DOHH2 (cell line): Measurements from ENCODE around the gene ANO10.

Source experiments
- EZH2phosphoT487 ChIP-seq: fragments of 200-600 bp; sonication (generic); IDR thresholded peaks from 2 replicates; pipeline ENCODE4 v1.6.1; 2017; ENCODE audit warnings: borderline replicate concordance, mild to moderate bottlenecking, antibody characterized with exemption, low read length, moderate library complexity, mixed read lengths
- TF ChIP-seq, protein P1 (sequence below): fragments of 200-600 bp; sonication (generic); IDR thresholded peaks from one replicate; pipeline ENCODE4 v1.5.1; 2014; ENCODE audit warnings: antibody characterized with exemption, mild to moderate bottlenecking, low read depth, low read length; ENCODE audit not compliant: poor library complexity, severe bottlenecking

GRCh38 chr3:43328653-43329052 lies 293.2 kb downstream of the ANO10 start:
- TF ChIP-seq, protein P1, sequence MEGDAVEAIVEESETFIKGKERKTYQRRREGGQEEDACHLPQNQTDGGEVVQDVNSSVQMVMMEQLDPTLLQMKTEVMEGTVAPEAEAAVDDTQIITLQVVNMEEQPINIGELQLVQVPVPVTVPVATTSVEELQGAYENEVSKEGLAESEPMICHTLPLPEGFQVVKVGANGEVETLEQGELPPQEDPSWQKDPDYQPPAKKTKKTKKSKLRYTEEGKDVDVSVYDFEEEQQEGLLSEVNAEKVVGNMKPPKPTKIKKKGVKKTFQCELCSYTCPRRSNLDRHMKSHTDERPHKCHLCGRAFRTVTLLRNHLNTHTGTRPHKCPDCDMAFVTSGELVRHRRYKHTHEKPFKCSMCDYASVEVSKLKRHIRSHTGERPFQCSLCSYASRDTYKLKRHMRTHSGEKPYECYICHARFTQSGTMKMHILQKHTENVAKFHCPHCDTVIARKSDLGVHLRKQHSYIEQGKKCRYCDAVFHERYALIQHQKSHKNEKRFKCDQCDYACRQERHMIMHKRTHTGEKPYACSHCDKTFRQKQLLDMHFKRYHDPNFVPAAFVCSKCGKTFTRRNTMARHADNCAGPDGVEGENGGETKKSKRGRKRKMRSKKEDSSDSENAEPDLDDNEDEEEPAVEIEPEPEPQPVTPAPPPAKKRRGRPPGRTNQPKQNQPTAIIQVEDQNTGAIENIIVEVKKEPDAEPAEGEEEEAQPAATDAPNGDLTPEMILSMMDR: no peak
- no peak for TF ChIP-seq EZH2phosphoT487
